T-cell (primary cell): ENCODE data around the gene DNAJC25. TPM values are rescaled to one million over a fixed set of nuclear protein-coding genes. Genes with fewer than 3 reads are reported as not detected.
A peak's percentile ranks its signal among the peaks of the same experiment; 100 is the strongest.

ENCODE experiments used
- ATAC-seq, 4 experiments: fragments of 200-7000 bp in 3 of 4; fragments of 150-1000 bp in 1 of 4; cut with Tn5 transposase; replicated peaks in 1 of 4; 1 replicate in 3 of 4; 2 replicates in 1 of 4; pipeline ENCODE4 v1.10.0; 2021; ENCODE audit warnings: moderate library complexity in 3 of 4, mild to moderate bottlenecking in 2 of 4, moderate number of reproducible peaks in 1 of 4
- CTCF ChIA-PET, 2 donors: fragments of 300-600 bp; sonication (Branson Sonifier 250); formaldehyde crosslinking; loops; one replicate each; lab custom pipeline; 2022; ENCODE audit warnings: antibody characterized with exemption in 2 of 2; lab: Charles Lee
- POLR2A ChIA-PET, 2 donors: fragments of 300-600 bp; sonication (Branson Sonifier 250); formaldehyde crosslinking; loops; one replicate each; lab custom pipeline; 2022; ENCODE audit warnings: antibody characterized with exemption in 2 of 2; lab: Charles Lee
- DNase-seq, 35 experiments: peaks; one replicate each; pipeline versions ENCODE4 v3.0.0 to v3.0.0-alpha.2; 2013 to 2023
- H3K27ac ChIP-seq: one replicate; pipeline ENCODE4 v1.5.1; 2013; ENCODE audit warnings: low read length
- H3K27me3 ChIP-seq, 2 experiments: replicated peaks in 1 of 2; 1 replicate in 1 of 2; 2 replicates in 1 of 2; pipeline versions ENCODE4 v1.6.1 to v1.7.0; 2013; ENCODE audit warnings: low read length in 1 of 2, mixed read lengths in 1 of 2; ENCODE audit not compliant: control insufficient read depth in 2 of 2, insufficient read depth in 2 of 2; ENCODE audit errors: extremely low read depth in 1 of 2
- H3K36me3 ChIP-seq, 2 donors: 1 replicate in 1 of 2; 2 replicates in 1 of 2; pipeline versions ENCODE4 v1.6.1 to v1.7.0; 2013; ENCODE audit warnings: low read length in 1 of 2; ENCODE audit not compliant: control insufficient read depth in 2 of 2, insufficient read depth in 1 of 2; ENCODE audit errors: extremely low read depth in 1 of 2
- H3K4me1 ChIP-seq, 2 experiments: 1 replicate in 1 of 2; 2 replicates in 1 of 2; pipeline versions ENCODE4 v1.6.1 to v1.7.0; 2013; ENCODE audit warnings: low read length in 2 of 2, mixed read lengths in 1 of 2; ENCODE audit not compliant: insufficient read depth in 2 of 2, control insufficient read depth in 1 of 2; ENCODE audit errors: extremely low read depth in 1 of 2
- H3K4me3 ChIP-seq, 2 donors: 1 replicate in 1 of 2; 2 replicates in 1 of 2; pipeline versions ENCODE4 v1.5.1 to v1.7.0; 2013; ENCODE audit warnings: mild to moderate bottlenecking in 2 of 2, low read length in 1 of 2, moderate library complexity in 1 of 2; ENCODE audit not compliant: control insufficient read depth in 1 of 2; ENCODE audit errors: extremely low read depth in 1 of 2
- H3K9me3 ChIP-seq: 2 replicates; pipeline ENCODE4 v1.7.0; 2013
- H3K27ac Mint-ChIP-seq, 2 donors: one replicate each; pipeline ENCODE4 v1.8.0; 2020 to 2021; ENCODE audit warnings: mild to moderate bottlenecking in 2 of 2, mixed read lengths in 2 of 2
- H3K27me3 Mint-ChIP-seq, 2 donors: one replicate each; pipeline ENCODE4 v1.8.0; 2021 to 2022; ENCODE audit warnings: mixed read lengths in 2 of 2
- H3K36me3 Mint-ChIP-seq: one replicate; pipeline ENCODE4 v1.8.0; 2021; ENCODE audit warnings: mixed read lengths
- H3K4me1 Mint-ChIP-seq, 3 donors: one replicate each; pipeline ENCODE4 v1.8.0; 2020 to 2022; ENCODE audit warnings: mixed read lengths in 3 of 3, mild to moderate bottlenecking in 1 of 3
- H3K4me3 Mint-ChIP-seq, 3 donors: one replicate each; pipeline ENCODE4 v1.8.0; 2020 to 2022; ENCODE audit warnings: mild to moderate bottlenecking in 3 of 3, mixed read lengths in 3 of 3, moderate library complexity in 3 of 3
- H3K9me3 Mint-ChIP-seq, 3 donors: one replicate each; pipeline ENCODE4 v1.8.0; 2020 to 2022; ENCODE audit warnings: mixed read lengths in 3 of 3
- WGBS: methylation state at CpG from one replicate; pipeline ENCODE4 v1.1.5; 2013; ENCODE audit warnings: missing lambda C conversion rate; ENCODE audit not compliant: insufficient coverage; 5-methylcytosine and 5-hydroxymethylcytosine counted together
- total RNA-seq, 35 experiments: library from RNA in 6 of 35; stranded (reverse) in 6 of 35; fragments of 120-200 nt in 1 of 35; gene quantifications; one replicate each; pipeline versions ENCODE4 v1.2.1 to v1.2.4 and lab custom pipeline; 2013 to 2026

DNAJC25 gene
- total RNA-seq, 5 donors from 2014 or later (not counting 1 experiment from before 2014, with no cell fraction given): 2.8 to 5.1 (median 3.6) TPM

GRCh38 chr9:111630964-111631213 lies 245 bp upstream of the DNAJC25 start:
- H3K36me3 ChIP-seq: no peaks in the 10 kb centered on the region
- H3K4me3 ChIP-seq: peak overlapping the region; percentile 60 to 93
- H3K27ac Mint-ChIP-seq: peak overlapping the region; percentile 88 to 91
- H3K4me1 ChIP-seq: peaks cover 16 to 19% of the 10 kb centered on the region in 2 experiments
- DNase-seq: no peak
- CTCF ChIA-PET: interaction anchor here in 1 of 2 donors (0.7 to 1.1 kb wide), 3 partner anchors 36 to 1594 kb away, joined by 3 to 4 read pairs (median 4); no protein-coding TSS in a partner anchor
- H3K9me3 Mint-ChIP-seq: no peaks in the 10 kb centered on the region
- no peak for ATAC-seq
- no peaks in the 10 kb centered on the region for H3K9me3 ChIP-seq
- H3K4me3 Mint-ChIP-seq: peak overlapping the region; percentile 80 to 96 (median 94)
- H3K27me3 Mint-ChIP-seq: no peaks in the 10 kb centered on the region
- H3K36me3 Mint-ChIP-seq: peaks cover 5% of the 10 kb centered on the region
- no peaks in the 10 kb centered on the region for H3K27me3 ChIP-seq
- H3K4me1 Mint-ChIP-seq: peaks cover 44 to 49% (median 47%) of the 10 kb centered on the region in 3 donors
- peak overlapping the region; percentile 18 for H3K27ac ChIP-seq
- POLR2A ChIA-PET: interaction anchor here in 1 of 2 donors (0.5 to 1.0 kb wide), 3 partner anchors 35 to 284 kb away, joined by 3 to 4 read pairs (median 3); partner anchors contain the start of gene ECPAS
- WGBS: 0% methylated on average over 12 of the region's 14 CpGs

- ATAC-seq (no peak), DNase-seq (no peak)
- Histone ChIP-seq H3K27me3 (no peaks in the 10 kb centered on the region), H3K27ac (peak overlapping the region; percentile 31), H3K36me3 (no peaks in the 10 kb centered on the region), H3K4me3 (peak overlapping the region; percentile 60 to 93), H3K9me3 (no peaks in the 10 kb centered on the region), H3K4me1 (peaks cover 16 to 19% of the 10 kb centered on the region in 2 experiments)
- Mint-ChIP-seq H3K27me3 (no peaks in the 10 kb centered on the region), H3K27ac (peak overlapping the region; percentile 75 to 77), H3K9me3 (no peaks in the 10 kb centered on the region), H3K36me3 (peaks cover 5% of the 10 kb centered on the region), H3K4me3 (peak overlapping the region; percentile 80 to 86 (median 81)), H3K4me1 (peaks cover 44 to 51% (median 50%) of the 10 kb centered on the region in 3 donors)
- ChIA-PET POLR2A (interaction anchor here in 1 of 2 donors (0.9 to 1.0 kb wide), 2 partner anchors 11 to 36 kb away, joined by 3 to 4 read pairs; no protein-coding TSS in a partner anchor), CTCF (interaction anchor here (0.5 to 1.1 kb wide), 2 partner anchors 40 to 1769 kb away, joined by 3 to 6 read pairs; partner anchors contain the start of gene ALAD (in 1 of the 2))
- 20% methylated on average over 3 of the region's 5 CpGs for WGBS
Measured at GRCh38 chr9:111632060-111632459, 926 bp downstream of the DNAJC25 start.

GRCh38 chr9:111632695-111633388 lies 1.7 kb downstream of the DNAJC25 start:
- POLR2A ChIA-PET: no interaction called here
- Mint-ChIP-seq H3K36me3 (peaks cover 5% of the 10 kb centered on the region), H3K9me3 (no peaks in the 10 kb centered on the region), H3K4me3 (peak overlapping the region; percentile 80 to 86 (median 81)), H3K27ac (no peak overlapping the region), H3K27me3 (no peaks in the 10 kb centered on the region), H3K4me1 (peaks cover 44 to 51% (median 50%) of the 10 kb centered on the region in 3 donors)
- Histone ChIP-seq H3K27ac (no peak overlapping the region), H3K9me3 (no peaks in the 10 kb centered on the region), H3K27me3 (no peaks in the 10 kb centered on the region), H3K36me3 (no peaks in the 10 kb centered on the region), H3K4me3 (no peak overlapping the region), H3K4me1 (peaks cover 16 to 19% of the 10 kb centered on the region in 2 experiments)
- DNase-seq (no peak), ATAC-seq (no peak)
- CTCF ChIA-PET: interaction anchor here in 1 of 2 donors (0.5 kb wide), 1 partner anchor 39 kb away, joined by 6 read pairs; no protein-coding TSS in a partner anchor
- 100% methylated on average over 1 of the region's 7 CpGs for WGBS

- H3K27ac ChIP-seq: no peak overlapping the region
- H3K36me3 Mint-ChIP-seq: peaks cover 5% of the 10 kb centered on the region
- H3K27me3 Mint-ChIP-seq: no peaks in the 10 kb centered on the region
- peak overlapping the region in 1 of 3 donors; percentile 38 for H3K4me3 Mint-ChIP-seq
- no peaks in the 10 kb centered on the region for H3K36me3 ChIP-seq
- no peaks in the 10 kb centered on the region for H3K27me3 ChIP-seq
- H3K9me3 ChIP-seq: no peaks in the 10 kb centered on the region
- no peak overlapping the region for H3K27ac Mint-ChIP-seq
- POLR2A ChIA-PET: no interaction called here
- no peaks in the 10 kb centered on the region for H3K9me3 Mint-ChIP-seq
- H3K4me1 ChIP-seq: peaks cover 16 to 19% of the 10 kb centered on the region in 2 experiments
- no peak for ATAC-seq
- 94% methylated on average over 1 of the region's 1 CpG for WGBS
- CTCF ChIA-PET: no interaction called here
- DNase-seq: no peak
- no peak overlapping the region for H3K4me3 ChIP-seq
- H3K4me1 Mint-ChIP-seq: peaks cover 44 to 51% (median 50%) of the 10 kb centered on the region in 3 donors
Measured at GRCh38 chr9:111633389-111633736, 2.2 kb downstream of the DNAJC25 start.

GRCh38 chr9:111634860-111635259 lies 3.7 kb downstream of the DNAJC25 start:
- ChIA-PET CTCF (no interaction called here), POLR2A (no interaction called here)
- H3K4me1 Mint-ChIP-seq: peaks cover 44 to 51% (median 50%) of the 10 kb centered on the region in 3 donors
- no CpG with 5 or more reads among the region's 1 CpG for WGBS
- H3K4me1 ChIP-seq: peaks cover 16 to 19% of the 10 kb centered on the region in 2 experiments
- H3K36me3 Mint-ChIP-seq: peaks cover 5% of the 10 kb centered on the region
- H3K27me3 ChIP-seq: no peaks in the 10 kb centered on the region
- no peak overlapping the region for H3K4me3 ChIP-seq
- ATAC-seq: no peak
- no peaks in the 10 kb centered on the region for H3K9me3 ChIP-seq
- no peaks in the 10 kb centered on the region for H3K9me3 Mint-ChIP-seq
- H3K27me3 Mint-ChIP-seq: no peaks in the 10 kb centered on the region
- H3K36me3 ChIP-seq: no peaks in the 10 kb centered on the region
- no peak overlapping the region for H3K4me3 Mint-ChIP-seq
- no peak overlapping the region for H3K27ac ChIP-seq
- DNase-seq: no peak
- H3K27ac Mint-ChIP-seq: no peak overlapping the region

- H3K27me3 ChIP-seq: no peaks in the 10 kb centered on the region
- Mint-ChIP-seq H3K4me3 (no peak overlapping the region), H3K9me3 (no peaks in the 10 kb centered on the region), H3K36me3 (peaks cover 5% of the 10 kb centered on the region), H3K4me1 (peaks cover 31 to 35% (median 34%) of the 10 kb centered on the region in 3 donors), H3K27me3 (no peaks in the 10 kb centered on the region), H3K27ac (no peak overlapping the region)
- H3K4me3 ChIP-seq: no peak overlapping the region
- H3K27ac ChIP-seq: no peak overlapping the region
- H3K4me1 ChIP-seq: peaks cover 2 to 4% of the 10 kb centered on the region in 2 experiments
- ChIA-PET CTCF (interaction anchor here in 1 of 2 donors (0.6 kb wide), 1 partner anchor 25 kb away, joined by 4 read pairs; no protein-coding TSS in a partner anchor), POLR2A (no interaction called here)
- 76% methylated on average over 5 of the region's 6 CpGs for WGBS
- no peaks in the 10 kb centered on the region for H3K36me3 ChIP-seq
- DNase-seq (no peak), ATAC-seq (no peak)
- no peaks in the 10 kb centered on the region for H3K9me3 ChIP-seq
Measured at GRCh38 chr9:111637421-111637950, 6.4 kb downstream of the DNAJC25 start.
